Liver (tissue), 2 donors: ENCODE data around the gene PLCD1.

Experiments
- CTCF ChIP-seq: fragments of 150-350 bp; IDR thresholded peaks from 2 replicates; pipeline ENCODE4 v1.5.1; 2017; ENCODE audit warnings: improper control_type of control experiment, low read depth, low read length; ENCODE audit not compliant: missing input control
- FOXA2 ChIP-seq: IDR thresholded peaks from 2 replicates; pipeline ENCODE4 v1.6.1; 2016; ENCODE audit warnings: antibody characterized with exemption
- YY1 ChIP-seq: IDR thresholded peaks from 2 replicates; pipeline ENCODE4 v1.6.1; 2016; ENCODE audit warnings: antibody characterized with exemption, mild to moderate bottlenecking
- TF ChIP-seq, protein P1 (sequence below): IDR thresholded peaks from 2 replicates; pipeline ENCODE4 v1.6.1; 2016; ENCODE audit warnings: antibody characterized with exemption
- donor health status: healthy.

- TF ChIP-seq CTCF (no peak), FOXA2 (no peak), YY1 (no peak)
- TF ChIP-seq, protein P1, sequence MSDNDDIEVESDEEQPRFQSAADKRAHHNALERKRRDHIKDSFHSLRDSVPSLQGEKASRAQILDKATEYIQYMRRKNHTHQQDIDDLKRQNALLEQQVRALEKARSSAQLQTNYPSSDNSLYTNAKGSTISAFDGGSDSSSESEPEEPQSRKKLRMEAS = no peak
These were observed 43.7 kb downstream of the PLCD1 start for GRCh38 chr3:37985637-37986320.
